ENCODE results near the gene ANKRD12. TPM values are rescaled to one million over a fixed set of nuclear protein-coding genes. Genes with fewer than 3 reads are reported as not detected.
A peak's percentile ranks its signal among the peaks of the same experiment; 100 is the strongest.

Gene ANKRD12
- total and polyA plus RNA-seq, 2 of the 4 experiments (the other 2 are of a cell fraction): 2.6 to 12.9 TPM

GRCh38 chr18:9135081-9135911, 1.3 kb upstream of the ANKRD12 start:
- CTCF ChIA-PET: interaction anchor here (0.6 to 1.7 kb wide), 4 partner anchors 62 to 485 kb away, joined by 3 to 5 read pairs (median 4); no protein-coding TSS in a partner anchor
- WGBS, 2 experiments (ENCODE audit: extremely low coverage in 2 of 2, insufficient read length in 1 of 2): 0% methylated on average over 1 of the region's 12 CpGs; no CpG with 5 or more reads in 1 of the 2 experiments
- no peak for TF ChIP-seq NFE2L2 (IDR thresholded peaks at IDR 0.05; ENCODE audit: low read depth, low read length)
- TF ChIP-seq CTCF (conservative IDR thresholded peaks at IDR 0.05; ENCODE audit: low read depth, low read length): no peak
- no peak for TF ChIP-seq MAFK (IDR thresholded peaks at IDR 0.05; ENCODE audit: low read depth, low read length)
- no peak for TF ChIP-seq SMC3 (IDR thresholded peaks at IDR 0.05; ENCODE audit: low read depth, low read length)
- no peak for TF ChIP-seq ELK1 (IDR thresholded peaks at IDR 0.05; ENCODE audit: borderline replicate concordance, low read depth, low read length)
- TF ChIP-seq RAD21 (IDR thresholded peaks at IDR 0.05; ENCODE audit: low read length): no peak
- no peak for TF ChIP-seq MXI1 (IDR thresholded peaks at IDR 0.05; ENCODE audit: borderline replicate concordance, low read depth, low read length)
- TF ChIP-seq MAZ (IDR thresholded peaks at IDR 0.05; ENCODE audit: borderline replicate concordance, low read depth, low read length): no peak
- TF ChIP-seq FOS (IDR thresholded peaks at IDR 0.05; ENCODE audit: low read depth, low read length): no peak
- TF ChIP-seq RCOR1 (IDR thresholded peaks at IDR 0.05; ENCODE audit: insufficient replicate concordance, low read length): no peak
- no peak for TF ChIP-seq POLR2A (IDR thresholded peaks at IDR 0.05; ENCODE audit: low read depth, low read length)
- no peak for TF ChIP-seq CHD1 (IDR thresholded peaks at IDR 0.05; ENCODE audit: low read depth, low read length)
- TF ChIP-seq CEBPB (IDR thresholded peaks at IDR 0.05; ENCODE audit: low read depth, low read length): no peak
- no peak for TF ChIP-seq RFX5 (IDR thresholded peaks at IDR 0.05; ENCODE audit: low read depth, low read length)

More at GRCh38 chr18:9135081-9135911, 1.3 kb upstream of the ANKRD12 start:
- Histone ChIP-seq H3K27ac (ENCODE audit: insufficient read depth, low read length) (peak overlapping the region; percentile 68), H2BK120ac (ENCODE audit: low read depth, low read length) (no peak overlapping the region), H4K8ac (ENCODE audit: low read depth in 2 of 2, low read length in 2 of 2) (peak overlapping the region in 1 of 2 experiments; percentile 26; a peak in 1 of 4 replicates), H3K36me3 (ENCODE audit: control insufficient read depth, insufficient read depth, low read length) (peaks cover 13% of the 10 kb centered on the region), H3K4ac (ENCODE audit: low read depth, low read length) (peak overlapping the region; percentile 58), H3K9me1 (ENCODE audit: insufficient read depth, low read length) (no peaks in the 10 kb centered on the region), H3K79me1 (ENCODE audit: low read depth in 1 of 2, low read length in 2 of 2) (peaks cover 10 to 31% of the 10 kb centered on the region in 2 experiments; a peak in 3 of 4 replicates), H2BK15ac (ENCODE audit: low read depth, low read length) (no peak overlapping the region), H4K20me1 (ENCODE audit: insufficient read depth, low read length) (peaks cover 26% of the 10 kb centered on the region), H3K9ac (ENCODE audit: low read depth, low read length) (peak overlapping the region; percentile 54), H3K27me3 (ENCODE audit: control insufficient read depth, insufficient read depth, low read length) (no peaks in the 10 kb centered on the region), H3K4me3 (ENCODE audit: insufficient read depth, low read depth, low read length) (peak overlapping the region; percentile 69), H2AFZ (replicated peaks; ENCODE audit: low read length, poor library complexity) (peak overlapping the region; percentile 97), H3K23ac (ENCODE audit: low read depth, low read length) (peak overlapping the region; percentile 73), H3K56ac (ENCODE audit: extremely low read depth, insufficient read depth, low read length) (no peak overlapping the region), H2AK5ac (ENCODE audit: low read depth, low read length) (peak overlapping the region; percentile 30; the same call in 1 of the 2 replicates), H3K14ac (replicated peaks; ENCODE audit: low read depth, low read length) (peak overlapping the region; percentile 53), H3K18ac (ENCODE audit: low read depth, low read length) (no peak overlapping the region), H2BK5ac (ENCODE audit: low read depth, low read length, poor library complexity, severe bottlenecking) (peak overlapping the region; percentile 57), H4K91ac (ENCODE audit: insufficient read depth, low read depth, low read length) (no peak overlapping the region), H3K4me2 (ENCODE audit: low read depth, low read length) (peak overlapping the region; percentile 99), H2AK9ac (replicated peaks; ENCODE audit: low read depth, low read length, poor library complexity) (no peak overlapping the region), H2BK20ac (ENCODE audit: low read depth, low read length) (no peak overlapping the region), H4K5ac (ENCODE audit: low read depth, low read length) (peak overlapping the region; percentile 46; the same call in 1 of the 2 replicates), H3K9me3 (ENCODE audit: control insufficient read depth, insufficient read depth, low read length) (no peaks in the 10 kb centered on the region), H3K4me1 (ENCODE audit: control insufficient read depth, insufficient read depth, low read length) (peaks cover 8% of the 10 kb centered on the region)
- ATAC-seq (ENCODE audit: low read depth) (no peak), DNase-seq (no peak)
- intact Hi-C loops (cut with micrococcal nuclease): loop anchor here (2.0 to 5.0 kb wide), 2 partner anchors 30 to 202 kb away; no protein-coding TSS in a partner anchor
- in situ Hi-C loops (cut with MboI; ENCODE audit: low sequenced_read_pairs): loop anchor here (10.0 kb wide), 1 partner anchor 460 kb away; no protein-coding TSS in a partner anchor
- POLR2A ChIA-PET (ENCODE audit: unreplicated experiment): no interaction called here
- dilution Hi-C loops (cut with HindIII; ENCODE audit: low sequenced_read_pairs, unreplicated experiment): no loop called here
- BruUV-seq (replicated peaks): no TSS peak
